Retina (tissue), 1 donor: ENCODE measurements around the gene ZP3.
"Not testable (repeated sequence)": the region's sequence is repeated elsewhere in the genome, so short reads cannot be mapped to it uniquely, and the experiment has no call there.

Source experiments
- DNase-seq: peaks from one replicate; pipeline ENCODE4 v3.0.0-alpha.2; 2016

ZP3 gene

GRCh38 chr7:76487969-76488368 lies 63.2 kb downstream of the ZP3 start:
- not testable (repeated sequence) for DNase-seq
